ENCODE results near the gene ZSWIM7.

DNA sequence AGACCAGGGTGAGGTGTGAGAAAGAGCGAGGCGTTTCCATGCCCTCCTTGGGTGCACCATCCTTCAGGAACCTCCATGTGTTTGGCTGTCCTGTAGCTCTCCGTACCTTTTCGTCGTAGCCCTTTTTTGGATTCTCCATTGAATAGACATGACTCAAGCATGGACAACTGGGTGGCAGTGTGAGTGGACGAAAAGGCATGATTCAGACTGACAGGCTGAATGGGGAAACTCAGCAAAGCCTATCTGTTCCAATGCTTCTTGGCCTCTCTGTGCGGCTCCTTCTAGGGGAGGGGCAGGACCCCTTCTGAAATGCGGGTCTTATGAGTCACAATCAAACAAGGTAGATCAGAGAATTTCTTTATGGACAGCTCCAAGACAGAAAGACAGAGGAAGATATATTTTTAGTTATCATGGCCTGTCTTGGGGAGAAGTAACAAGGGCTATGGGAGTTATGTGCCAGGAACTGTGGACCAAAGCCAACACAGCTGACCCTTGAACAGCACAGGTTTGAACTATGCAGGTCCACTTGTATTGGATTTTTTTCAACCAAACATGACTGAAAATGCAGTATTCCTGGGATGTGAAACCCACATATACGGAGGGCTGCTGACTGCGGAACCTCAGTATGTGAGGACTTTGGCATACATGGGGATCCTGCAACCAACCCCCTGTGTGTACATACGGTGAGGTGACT, 31.7 kb downstream of the ZSWIM7 start:
- TF ChIP-seq, protein P1, sequence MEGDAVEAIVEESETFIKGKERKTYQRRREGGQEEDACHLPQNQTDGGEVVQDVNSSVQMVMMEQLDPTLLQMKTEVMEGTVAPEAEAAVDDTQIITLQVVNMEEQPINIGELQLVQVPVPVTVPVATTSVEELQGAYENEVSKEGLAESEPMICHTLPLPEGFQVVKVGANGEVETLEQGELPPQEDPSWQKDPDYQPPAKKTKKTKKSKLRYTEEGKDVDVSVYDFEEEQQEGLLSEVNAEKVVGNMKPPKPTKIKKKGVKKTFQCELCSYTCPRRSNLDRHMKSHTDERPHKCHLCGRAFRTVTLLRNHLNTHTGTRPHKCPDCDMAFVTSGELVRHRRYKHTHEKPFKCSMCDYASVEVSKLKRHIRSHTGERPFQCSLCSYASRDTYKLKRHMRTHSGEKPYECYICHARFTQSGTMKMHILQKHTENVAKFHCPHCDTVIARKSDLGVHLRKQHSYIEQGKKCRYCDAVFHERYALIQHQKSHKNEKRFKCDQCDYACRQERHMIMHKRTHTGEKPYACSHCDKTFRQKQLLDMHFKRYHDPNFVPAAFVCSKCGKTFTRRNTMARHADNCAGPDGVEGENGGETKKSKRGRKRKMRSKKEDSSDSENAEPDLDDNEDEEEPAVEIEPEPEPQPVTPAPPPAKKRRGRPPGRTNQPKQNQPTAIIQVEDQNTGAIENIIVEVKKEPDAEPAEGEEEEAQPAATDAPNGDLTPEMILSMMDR (IDR thresholded peaks at IDR 0.05) = no peak
- TF ChIP-seq POLR2A (IDR thresholded peaks at IDR 0.05) (no peak), POLR2AphosphoS5 (IDR thresholded peaks at IDR 0.05) (no peak)

All from prostate gland (tissue), 2 donors.